Measurements from ENCODE around the gene EMX1.

DNA sequence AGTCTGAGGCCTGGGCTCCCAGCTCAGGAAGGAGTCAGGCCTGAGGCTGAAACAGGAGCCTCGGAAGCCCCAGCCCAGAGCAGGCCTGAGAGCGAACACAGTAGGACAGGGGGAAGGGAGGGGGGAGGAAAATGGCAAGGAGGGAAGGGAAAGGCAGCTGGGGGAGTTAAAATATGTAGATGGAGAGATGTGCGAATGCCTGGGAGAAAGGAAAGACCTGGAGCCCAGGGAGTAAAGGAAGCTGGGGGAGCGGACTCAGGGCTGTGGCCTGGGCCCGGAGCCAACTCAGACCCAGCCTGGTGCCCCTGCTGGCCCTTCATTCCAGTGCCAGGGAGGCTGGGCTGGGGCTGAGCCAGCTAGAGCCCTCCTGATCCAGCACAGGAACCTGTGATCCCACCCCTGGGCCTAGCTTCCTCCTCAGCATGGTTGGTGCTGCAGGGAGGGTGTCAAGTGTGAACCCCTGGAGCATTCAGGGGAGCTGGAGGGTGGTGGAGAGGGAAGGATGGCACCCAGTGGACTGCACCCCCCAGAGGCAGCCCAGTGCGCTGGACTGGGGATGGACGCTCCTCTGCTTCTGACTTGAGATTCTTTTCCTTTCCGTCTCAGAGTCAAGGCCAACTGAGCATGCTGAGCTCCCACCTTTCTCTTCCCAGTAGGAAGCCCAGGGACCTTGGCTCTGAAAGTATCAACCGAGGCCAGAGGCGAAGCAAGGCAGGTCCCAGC, 46.3 kb downstream of the EMX1 start:
- no peak for TF ChIP-seq POLR2A (IDR thresholded peaks at IDR 0.05)
- TF ChIP-seq, protein P1, sequence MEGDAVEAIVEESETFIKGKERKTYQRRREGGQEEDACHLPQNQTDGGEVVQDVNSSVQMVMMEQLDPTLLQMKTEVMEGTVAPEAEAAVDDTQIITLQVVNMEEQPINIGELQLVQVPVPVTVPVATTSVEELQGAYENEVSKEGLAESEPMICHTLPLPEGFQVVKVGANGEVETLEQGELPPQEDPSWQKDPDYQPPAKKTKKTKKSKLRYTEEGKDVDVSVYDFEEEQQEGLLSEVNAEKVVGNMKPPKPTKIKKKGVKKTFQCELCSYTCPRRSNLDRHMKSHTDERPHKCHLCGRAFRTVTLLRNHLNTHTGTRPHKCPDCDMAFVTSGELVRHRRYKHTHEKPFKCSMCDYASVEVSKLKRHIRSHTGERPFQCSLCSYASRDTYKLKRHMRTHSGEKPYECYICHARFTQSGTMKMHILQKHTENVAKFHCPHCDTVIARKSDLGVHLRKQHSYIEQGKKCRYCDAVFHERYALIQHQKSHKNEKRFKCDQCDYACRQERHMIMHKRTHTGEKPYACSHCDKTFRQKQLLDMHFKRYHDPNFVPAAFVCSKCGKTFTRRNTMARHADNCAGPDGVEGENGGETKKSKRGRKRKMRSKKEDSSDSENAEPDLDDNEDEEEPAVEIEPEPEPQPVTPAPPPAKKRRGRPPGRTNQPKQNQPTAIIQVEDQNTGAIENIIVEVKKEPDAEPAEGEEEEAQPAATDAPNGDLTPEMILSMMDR (IDR thresholded peaks at IDR 0.05) = no peak

Measured in lower leg skin (tissue), 3 donors.